HepG2 (cell line): ENCODE measurements around the gene FAM167B. TPM values are rescaled to one million over a fixed set of nuclear protein-coding genes. Genes with fewer than 3 reads are reported as not detected.

ENCODE experiments used
- EEA1 ChIP-seq: sonication (generic); formaldehyde crosslinking; IDR thresholded peaks from 2 replicates; pipeline ENCODE4 v1.5.1; 2020; ENCODE audit warnings: mild to moderate bottlenecking, missing genetic modification reagents, borderline replicate concordance
- ELF1 ChIP-seq: sonication (generic); formaldehyde crosslinking; IDR thresholded peaks from 2 replicates; pipeline ENCODE4 v1.4.0; 2020; ENCODE audit warnings: missing genetic modification reagents
- EP300 ChIP-seq, 3 experiments: sonication (generic) in 1 of 3; formaldehyde crosslinking in 1 of 3; IDR thresholded peaks; 2 replicates each; pipeline versions ENCODE4 v1.5.1 to v1.6.1; 2011 to 2020; ENCODE audit warnings: low read depth in 2 of 3, low read length in 2 of 3, borderline replicate concordance in 1 of 3, improper control_type of control experiment in 1 of 3, mild to moderate bottlenecking in 1 of 3, missing genetic modification reagents in 1 of 3, moderate library complexity in 1 of 3
- ESRRA ChIP-seq: sonication (generic); formaldehyde crosslinking; IDR thresholded peaks from 2 replicates; pipeline ENCODE4 v1.5.1; 2020; ENCODE audit warnings: mild to moderate bottlenecking, low read depth, missing genetic modification reagents
- GATAD2A ChIP-seq: IDR thresholded peaks from 2 replicates; pipeline ENCODE4 v1.6.1; 2016
- HDAC1 ChIP-seq: sonication (generic); formaldehyde crosslinking; IDR thresholded peaks from 2 replicates; pipeline ENCODE4 v1.5.1; 2020; ENCODE audit warnings: mild to moderate bottlenecking, missing genetic modification reagents
- HOXA3 ChIP-seq: sonication (generic); formaldehyde crosslinking; IDR thresholded peaks from 2 replicates; pipeline ENCODE4 v1.5.0; 2020; ENCODE audit warnings: missing genetic modification reagents
- KLF16 ChIP-seq, 2 experiments: sonication (generic) in 1 of 2; formaldehyde crosslinking in 1 of 2; IDR thresholded peaks; 2 replicates each; pipeline versions ENCODE4 v1.6.1 to v1.8.0; 2016 to 2023; ENCODE audit warnings: missing genetic modification reagents in 2 of 2, missing compliant biosample characterization in 1 of 2
- KLF6 ChIP-seq: IDR thresholded peaks from 2 replicates; pipeline ENCODE4 v1.8.0; 2016; ENCODE audit warnings: missing biosample characterization, missing genetic modification reagents
- LCORL ChIP-seq, 2 experiments: fragments of 450-650 bp in 1 of 2; sonication (generic) in 1 of 2; formaldehyde crosslinking in 1 of 2; IDR thresholded peaks; 2 replicates each; pipeline versions ENCODE4 v1.5.0 to v1.6.1; 2017 to 2020; ENCODE audit warnings: antibody characterized with exemption in 1 of 2, missing genetic modification reagents in 1 of 2
- MIER3 ChIP-seq: IDR thresholded peaks from 2 replicates; pipeline ENCODE4 v1.6.1; 2016; ENCODE audit warnings: missing compliant biosample characterization, borderline replicate concordance
- MYC ChIP-seq: sonication (generic); formaldehyde crosslinking; IDR thresholded peaks from 2 replicates; pipeline ENCODE4 v1.9.0; 2021; ENCODE audit warnings: missing genetic modification reagents, borderline replicate concordance
- MZF1 ChIP-seq: sonication (generic); formaldehyde crosslinking; IDR thresholded peaks from 2 replicates; pipeline ENCODE4 v1.8.1; 2023; ENCODE audit warnings: mild to moderate bottlenecking, missing genetic modification reagents, borderline replicate concordance
- ONECUT2 ChIP-seq: sonication (generic); formaldehyde crosslinking; IDR thresholded peaks from 2 replicates; pipeline ENCODE4 v1.4.0; 2020; ENCODE audit warnings: missing genetic modification reagents
- SOX5 ChIP-seq: IDR thresholded peaks from 2 replicates; pipeline ENCODE4 v1.6.1; 2016; ENCODE audit warnings: borderline replicate concordance
- TCF7 ChIP-seq: sonication (generic); IDR thresholded peaks from 2 replicates; pipeline ENCODE4 v1.6.1; 2016; ENCODE audit warnings: antibody characterized with exemption, low read depth
- THAP11 ChIP-seq: IDR thresholded peaks from 2 replicates; pipeline ENCODE4 v1.6.1; 2016; ENCODE audit warnings: missing biosample characterization, missing genetic modification reagents
- ZBTB20 ChIP-seq: sonication (generic); formaldehyde crosslinking; IDR thresholded peaks from 2 replicates; pipeline ENCODE4 v1.8.1; 2023; ENCODE audit warnings: missing genetic modification reagents, low read depth, mild to moderate bottlenecking, borderline replicate concordance
- ZNF331 ChIP-seq: sonication (generic); formaldehyde crosslinking; IDR thresholded peaks from 2 replicates; pipeline ENCODE4 v1.4.0; 2020; ENCODE audit warnings: missing genetic modification reagents
- ZNF547 ChIP-seq: sonication (generic); formaldehyde crosslinking; IDR thresholded peaks from 2 replicates; pipeline ENCODE4 v1.5.1; 2020; ENCODE audit warnings: mild to moderate bottlenecking, missing genetic modification reagents
- ZNF629 ChIP-seq: sonication (generic); formaldehyde crosslinking; conservative IDR thresholded peaks from 2 replicates; pipeline ENCODE4 v1.5.0; 2020; ENCODE audit warnings: missing genetic modification reagents
- ZNF652 ChIP-seq: IDR thresholded peaks from 2 replicates; pipeline ENCODE4 v1.6.1; 2016; ENCODE audit warnings: low read depth, borderline replicate concordance
- polyA plus RNA-seq, 8 experiments: library from polyadenylated mRNA; depleted of rRNA in 3 of 8; stranded (reverse) in 7 of 8; unstranded in 1 of 8; fragments of >200 nt; fragmentation: Illumina TruSeq in 4 of 8; extraction: Trizol in 4 of 8; gene quantifications; 2 replicates each; pipeline versions ENCODE4 v1.2.1 to v1.2.3, GENCODE V29; 2011 to 2016; ENCODE audit warnings: low read depth in 4 of 8, missing spikeins in 1 of 8, mixed read lengths in 1 of 8; ENCODE audit not compliant: insufficient read depth in 1 of 8
- total RNA-seq, 5 experiments: library from RNA; depleted of rRNA; stranded (reverse); fragments of >200 nt; fragmentation: Illumina TruSeq; extraction: Trizol; gene quantifications; 2 replicates each; pipeline ENCODE4 v1.2.3, GENCODE V29; 2016; ENCODE audit warnings: low read depth in 1 of 5
- TF ChIP-seq, protein P1 (sequence below): sonication (generic); formaldehyde crosslinking; IDR thresholded peaks from 2 replicates; pipeline ENCODE4 v1.5.1; 2020; ENCODE audit warnings: mild to moderate bottlenecking, moderate library complexity, missing genetic modification reagents
- TF ChIP-seq, protein P2 (sequence below): IDR thresholded peaks from 2 replicates; pipeline ENCODE4 v1.6.1; 2016; ENCODE audit warnings: missing genetic modification reagents, missing compliant biosample characterization
- TF ChIP-seq, protein P3 (sequence below): sonication (generic); formaldehyde crosslinking; IDR thresholded peaks from 2 replicates; pipeline ENCODE4 v1.5.0; 2020; ENCODE audit warnings: missing genetic modification reagents

FAM167B gene
- total and polyA plus RNA-seq, 2 of the 13 experiments (the other 11 are each of a cell fraction or from before 2014, with no cell fraction given), result 0.15 to 0.70 TPM

DNA sequence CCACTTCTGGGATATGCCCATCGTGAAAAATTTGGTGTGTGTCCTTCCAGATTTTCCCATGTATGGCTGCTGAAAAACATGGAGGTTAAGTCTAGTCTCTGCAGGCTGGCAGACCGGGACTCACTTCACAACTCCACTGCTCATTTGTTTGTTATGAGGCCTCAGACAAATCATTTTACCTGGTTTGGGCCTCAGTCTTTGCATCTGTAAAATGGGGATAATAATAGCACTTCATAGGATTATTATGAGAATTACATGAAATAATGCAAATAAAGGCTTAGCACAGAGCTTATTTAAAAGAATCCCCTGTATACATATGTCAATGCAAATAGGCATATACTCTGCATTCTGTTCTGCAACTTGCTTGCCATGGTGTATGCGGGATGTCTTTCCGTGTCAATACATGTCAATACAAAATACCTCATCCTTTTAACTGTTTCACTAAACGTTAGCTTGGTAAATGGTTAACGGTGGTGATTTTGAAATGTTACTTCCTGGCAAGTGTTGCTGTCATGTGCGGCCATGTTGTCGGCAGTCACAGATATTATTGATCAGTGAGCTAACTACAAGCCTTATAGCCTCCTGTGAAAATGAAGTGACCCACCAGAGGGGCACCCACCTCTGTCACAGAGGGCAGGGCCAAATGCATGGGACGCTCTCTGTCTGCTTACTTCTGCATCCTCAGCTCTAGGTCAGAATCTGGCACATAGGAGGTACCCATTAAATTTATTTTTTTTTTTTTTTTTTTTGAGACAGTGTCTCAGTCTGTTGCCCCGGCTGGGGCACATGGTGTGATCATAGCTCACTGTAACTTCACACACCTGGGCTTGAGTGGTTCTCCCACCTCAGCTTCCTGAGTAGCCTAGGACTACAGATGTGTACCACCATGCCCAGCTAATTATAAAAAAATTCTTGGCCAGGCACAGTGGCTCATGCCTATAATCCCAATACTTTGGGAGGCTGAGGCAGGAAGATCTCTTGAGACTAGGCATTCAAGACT lies 8.3 kb downstream of the FAM167B start (continued):
- TF ChIP-seq, protein P1, sequence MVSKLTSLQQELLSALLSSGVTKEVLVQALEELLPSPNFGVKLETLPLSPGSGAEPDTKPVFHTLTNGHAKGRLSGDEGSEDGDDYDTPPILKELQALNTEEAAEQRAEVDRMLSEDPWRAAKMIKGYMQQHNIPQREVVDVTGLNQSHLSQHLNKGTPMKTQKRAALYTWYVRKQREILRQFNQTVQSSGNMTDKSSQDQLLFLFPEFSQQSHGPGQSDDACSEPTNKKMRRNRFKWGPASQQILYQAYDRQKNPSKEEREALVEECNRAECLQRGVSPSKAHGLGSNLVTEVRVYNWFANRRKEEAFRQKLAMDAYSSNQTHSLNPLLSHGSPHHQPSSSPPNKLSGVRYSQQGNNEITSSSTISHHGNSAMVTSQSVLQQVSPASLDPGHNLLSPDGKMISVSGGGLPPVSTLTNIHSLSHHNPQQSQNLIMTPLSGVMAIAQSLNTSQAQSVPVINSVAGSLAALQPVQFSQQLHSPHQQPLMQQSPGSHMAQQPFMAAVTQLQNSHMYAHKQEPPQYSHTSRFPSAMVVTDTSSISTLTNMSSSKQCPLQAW, result peak; percentile 77
- TF ChIP-seq ZNF629 (CRISPR knock-in tag) (peak; percentile 95), ELF1 (CRISPR knock-in tag) (0 out of 2 replicates have a peak, but pooled peaks have one; percentile 32), MIER3 (CRISPR knock-in tag) (peak; percentile 73; the same call in 1 of the 2 replicates), ZNF652 (CRISPR knock-in tag) (peak; percentile 88), LCORL (IDR thresholded peaks at IDR 0.05) (no peak), LCORL (CRISPR knock-in tag; IDR thresholded peaks at IDR 0.05) (0 out of 2 replicates have a peak, but pooled peaks have one; percentile 34), EEA1 (no peak), TCF7 (peak; percentile 47), ZBTB20 (CRISPR knock-in tag) (no peak; the same call in 1 of the 2 replicates), THAP11 (CRISPR knock-in tag) (peak; percentile 75), HOXA3 (peak; percentile 87), ZNF547 (CRISPR knock-in tag) (no peak), ONECUT2 (CRISPR knock-in tag) (peak; percentile 55; the same call in 1 of the 2 replicates), ESRRA (no peak), KLF6 (0 out of 2 replicates have a peak, but pooled peaks have one; percentile 39), MZF1 (CRISPR knock-in tag) (0 out of 2 replicates have a peak, but pooled peaks have one; percentile 36), SOX5 (CRISPR knock-in tag) (0 out of 2 replicates have a peak, but pooled peaks have one; percentile 41), KLF16 (CRISPR knock-in tag; IDR thresholded peaks at IDR 0.05) (peak in 1 of 2 experiments; percentile 51; a peak in 1 of 4 replicates), ZNF331 (CRISPR knock-in tag) (0 out of 2 replicates have a peak, but pooled peaks have one; percentile 26), HDAC1 (CRISPR knock-in tag) (peak; percentile 24; the same call in 1 of the 2 replicates), MYC (CRISPR knock-in tag) (no peak), GATAD2A (CRISPR knock-in tag) (peak; percentile 87), EP300 (IDR thresholded peaks at IDR 0.05; ENCODE audit: low read depth in 2 of 2, low read length in 2 of 2) (0 out of 4 replicates have a peak, but pooled peaks of 1 of the 2 experiments have one; percentile 18), EP300 (CRISPR knock-in tag; IDR thresholded peaks at IDR 0.05; ENCODE audit: borderline replicate concordance) (no peak)
- TF ChIP-seq, protein P2, sequence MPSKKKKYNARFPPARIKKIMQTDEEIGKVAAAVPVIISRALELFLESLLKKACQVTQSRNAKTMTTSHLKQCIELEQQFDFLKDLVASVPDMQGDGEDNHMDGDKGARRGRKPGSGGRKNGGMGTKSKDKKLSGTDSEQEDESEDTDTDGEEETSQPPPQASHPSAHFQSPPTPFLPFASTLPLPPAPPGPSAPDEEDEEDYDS (CRISPR knock-in tag), result peak; percentile 41
- TF ChIP-seq, protein P3, sequence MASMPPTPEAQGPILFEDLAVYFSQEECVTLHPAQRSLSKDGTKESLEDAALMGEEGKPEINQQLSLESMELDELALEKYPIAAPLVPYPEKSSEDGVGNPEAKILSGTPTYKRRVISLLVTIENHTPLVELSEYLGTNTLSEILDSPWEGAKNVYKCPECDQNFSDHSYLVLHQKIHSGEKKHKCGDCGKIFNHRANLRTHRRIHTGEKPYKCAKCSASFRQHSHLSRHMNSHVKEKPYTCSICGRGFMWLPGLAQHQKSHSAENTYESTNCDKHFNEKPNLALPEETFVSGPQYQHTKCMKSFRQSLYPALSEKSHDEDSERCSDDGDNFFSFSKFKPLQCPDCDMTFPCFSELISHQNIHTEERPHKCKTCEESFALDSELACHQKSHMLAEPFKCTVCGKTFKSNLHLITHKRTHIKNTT (CRISPR knock-in tag), result no peak
